ENCODE measurements around the gene MTSS2.

The MTSS2 gene

GRCh38 chr16:70685938-70686375, at the start of gene MTSS2:
TSS of gene MTSS2 (minus strand) at chr16:70686053. CDS start at chr16:70685791, 262 bp downstream.
- in situ Hi-C loops (cut with HindIII; ENCODE audit: low sequenced_read_pairs), result no loop called here

GRCh38 chr16:70735141-70735979, 49.5 kb upstream of the MTSS2 start:
- in situ Hi-C loops (cut with HindIII; ENCODE audit: low sequenced_read_pairs), result no loop called here

GRCh38 chr16:70734522-70735095, 48.8 kb upstream of the MTSS2 start:
- in situ Hi-C loops (cut with HindIII; ENCODE audit: low sequenced_read_pairs), result no loop called here

GRCh38 chr16:70730944-70731343, 45.1 kb upstream of the MTSS2 start:
- in situ Hi-C loops (cut with HindIII; ENCODE audit: low sequenced_read_pairs), result no loop called here

GRCh38 chr16:70730031-70730430, 44.2 kb upstream of the MTSS2 start:
- in situ Hi-C loops (cut with HindIII; ENCODE audit: low sequenced_read_pairs), result no loop called here

- in situ Hi-C loops (cut with HindIII; ENCODE audit: low sequenced_read_pairs), result no loop called here
Measured at GRCh38 chr16:70729292-70729691, 43.4 kb upstream of the MTSS2 start.

- in situ Hi-C loops (cut with HindIII; ENCODE audit: low sequenced_read_pairs), result no loop called here
Measured at GRCh38 chr16:70728150-70728549, 42.3 kb upstream of the MTSS2 start.

- in situ Hi-C loops (cut with HindIII; ENCODE audit: low sequenced_read_pairs), result no loop called here
Measured at GRCh38 chr16:70726892-70727361, 41.1 kb upstream of the MTSS2 start.

- in situ Hi-C loops (cut with HindIII; ENCODE audit: low sequenced_read_pairs), result no loop called here
Measured at GRCh38 chr16:70725912-70726828, 40.3 kb upstream of the MTSS2 start.

- in situ Hi-C loops (cut with HindIII; ENCODE audit: low sequenced_read_pairs), result no loop called here
Measured at GRCh38 chr16:70725024-70725911, 39.4 kb upstream of the MTSS2 start.

GRCh38 chr16:70724146-70725023, 38.5 kb upstream of the MTSS2 start:
- in situ Hi-C loops (cut with HindIII; ENCODE audit: low sequenced_read_pairs), result no loop called here

- in situ Hi-C loops (cut with HindIII; ENCODE audit: low sequenced_read_pairs), result no loop called here
Measured at GRCh38 chr16:70723740-70724145, 37.9 kb upstream of the MTSS2 start.

GRCh38 chr16:70721202-70721963, 35.5 kb upstream of the MTSS2 start:
- in situ Hi-C loops (cut with HindIII; ENCODE audit: low sequenced_read_pairs), result no loop called here

GRCh38 chr16:70720425-70721201, 34.8 kb upstream of the MTSS2 start:
- in situ Hi-C loops (cut with HindIII; ENCODE audit: low sequenced_read_pairs), result no loop called here

GRCh38 chr16:70717065-70717464, 31.2 kb upstream of the MTSS2 start:
- in situ Hi-C loops (cut with HindIII; ENCODE audit: low sequenced_read_pairs), result no loop called here

GRCh38 chr16:70715860-70716357, 30.1 kb upstream of the MTSS2 start:
- in situ Hi-C loops (cut with HindIII; ENCODE audit: low sequenced_read_pairs), result no loop called here

- in situ Hi-C loops (cut with HindIII; ENCODE audit: low sequenced_read_pairs), result no loop called here
Measured at GRCh38 chr16:70715055-70715858, 29.4 kb upstream of the MTSS2 start.
